ENCODE measurements around the gene PCSK4.
"Not testable (repeated sequence)": the region's sequence is repeated elsewhere in the genome, so short reads cannot be mapped to it uniquely, and the experiment has no call there.

PCSK4 gene

GRCh38 chr19:1522061-1522460 is 31.9 kb upstream of the PCSK4 start:
- no peak for DNase-seq (ENCODE audit: low read depth)
- no peak for TF ChIP-seq CTCF (IDR thresholded peaks at IDR 0.05; ENCODE audit: control insufficient read depth, insufficient read depth, low read depth, low read length, missing control alignments)
- no peak overlapping the region for H3K4me3 ChIP-seq (ENCODE audit: control insufficient read depth, low read depth, low read length)

DNA sequence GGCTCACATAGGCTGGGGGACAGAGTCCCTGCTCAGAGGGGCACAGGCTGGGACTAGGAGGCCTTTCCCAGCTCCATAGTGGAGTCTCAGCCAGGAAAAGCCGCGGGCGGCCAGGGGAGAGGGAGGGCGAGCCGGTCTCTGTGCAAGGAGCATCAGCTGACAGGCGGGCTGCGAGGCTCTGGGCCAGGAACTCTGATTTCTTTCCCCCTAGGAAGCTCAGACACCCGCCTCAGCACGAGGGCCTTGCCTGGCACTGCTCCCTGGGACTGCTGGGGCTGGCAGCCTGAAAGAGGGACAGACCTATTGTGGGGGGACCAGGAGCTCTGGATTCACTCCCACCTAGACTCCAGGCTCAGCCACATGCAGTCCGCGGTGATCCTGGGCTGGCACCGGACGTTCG is 31.5 kb upstream of the PCSK4 start:
- no peak overlapping the region for H3K4me3 ChIP-seq (ENCODE audit: control insufficient read depth, low read depth, low read length)
- DNase-seq (ENCODE audit: low read depth), result no peak
- TF ChIP-seq CTCF (IDR thresholded peaks at IDR 0.05; ENCODE audit: control insufficient read depth, insufficient read depth, low read depth, low read length, missing control alignments), result no peak

DNA sequence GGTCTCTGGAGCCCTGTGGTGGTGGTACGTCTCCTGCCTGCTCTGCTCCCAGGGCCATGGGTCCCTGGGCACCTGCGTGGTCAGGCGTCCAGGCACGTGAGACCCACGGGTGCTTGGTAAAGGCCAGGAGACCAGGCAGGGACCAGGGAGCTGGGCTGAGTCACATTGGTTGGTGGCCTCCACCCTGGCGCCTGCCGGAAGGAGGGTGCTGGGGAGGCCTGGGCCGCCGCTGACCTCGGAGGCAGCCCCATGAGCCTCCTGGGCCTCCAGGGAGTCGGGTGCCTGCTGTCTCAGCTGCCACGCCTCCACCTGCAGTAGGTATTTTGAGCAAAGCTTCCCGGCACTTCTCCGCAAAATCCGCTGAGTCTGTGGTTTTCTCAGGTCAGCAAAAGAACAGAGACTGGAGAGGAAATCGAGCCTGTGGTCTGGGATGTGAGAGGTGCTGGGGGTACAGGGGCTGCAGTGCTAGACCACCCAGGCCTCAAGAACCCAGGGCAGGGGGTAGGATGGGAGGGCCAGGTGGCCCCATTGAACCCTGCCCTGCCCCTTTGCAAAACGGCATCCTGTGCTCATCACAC is 30.1 kb upstream of the PCSK4 start:
- no peak for TF ChIP-seq CTCF (IDR thresholded peaks at IDR 0.05; ENCODE audit: control insufficient read depth, insufficient read depth, low read depth, low read length, missing control alignments)
- no peak for DNase-seq (ENCODE audit: low read depth)
- H3K4me3 ChIP-seq (ENCODE audit: control insufficient read depth, low read depth, low read length), result no peak overlapping the region

DNA sequence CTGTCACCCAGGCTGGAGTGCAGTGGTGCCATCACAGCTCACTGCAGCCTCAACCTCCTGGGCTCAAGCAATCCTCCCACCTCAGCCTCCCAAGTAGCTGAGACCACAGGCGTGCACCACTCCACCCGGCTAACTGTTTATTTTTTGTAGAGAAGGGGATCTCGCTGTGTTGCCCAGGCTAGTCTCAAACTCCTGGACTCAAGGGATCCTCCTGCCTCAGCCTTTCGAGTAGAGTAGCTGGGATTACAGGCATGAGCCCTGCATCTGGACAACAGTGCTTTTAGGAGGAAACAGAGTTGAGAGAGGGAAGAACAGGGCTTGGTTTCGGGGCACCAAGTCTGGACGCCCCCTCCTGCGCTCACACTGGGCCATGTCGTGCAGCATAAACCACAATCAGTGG is 29.7 kb upstream of the PCSK4 start:
- not testable (repeated sequence) for H3K4me3 ChIP-seq (ENCODE audit: control insufficient read depth, low read depth, low read length); DNase-seq (ENCODE audit: low read depth)

GRCh38 chr19:1518471-1518870 is 28.3 kb upstream of the PCSK4 start:
- no peak for TF ChIP-seq CTCF (IDR thresholded peaks at IDR 0.05; ENCODE audit: control insufficient read depth, insufficient read depth, low read depth, low read length, missing control alignments)
- no peak for DNase-seq (ENCODE audit: low read depth)
- H3K4me3 ChIP-seq (ENCODE audit: control insufficient read depth, low read depth, low read length), result no peak overlapping the region

- TF ChIP-seq CTCF (IDR thresholded peaks at IDR 0.05; ENCODE audit: control insufficient read depth, insufficient read depth, low read depth, low read length, missing control alignments), result no peak
- no peak overlapping the region for H3K4me3 ChIP-seq (ENCODE audit: control insufficient read depth, low read depth, low read length)
- no peak for DNase-seq (ENCODE audit: low read depth)
Measured at GRCh38 chr19:1516395-1516753, 26.2 kb upstream of the PCSK4 start.

- no peak for TF ChIP-seq CTCF (IDR thresholded peaks at IDR 0.05; ENCODE audit: control insufficient read depth, insufficient read depth, low read depth, low read length, missing control alignments)
- no peak for DNase-seq (ENCODE audit: low read depth)
- H3K4me3 ChIP-seq (ENCODE audit: control insufficient read depth, low read depth, low read length), result no peak overlapping the region
Measured at GRCh38 chr19:1514986-1515721, 25.0 kb upstream of the PCSK4 start.

Measured in AG09309 (cell line).